ENCODE measurements around the gene SNX2.
A peak's percentile ranks its signal among the peaks of the same experiment; 100 is the strongest.

Gene SNX2

DNA sequence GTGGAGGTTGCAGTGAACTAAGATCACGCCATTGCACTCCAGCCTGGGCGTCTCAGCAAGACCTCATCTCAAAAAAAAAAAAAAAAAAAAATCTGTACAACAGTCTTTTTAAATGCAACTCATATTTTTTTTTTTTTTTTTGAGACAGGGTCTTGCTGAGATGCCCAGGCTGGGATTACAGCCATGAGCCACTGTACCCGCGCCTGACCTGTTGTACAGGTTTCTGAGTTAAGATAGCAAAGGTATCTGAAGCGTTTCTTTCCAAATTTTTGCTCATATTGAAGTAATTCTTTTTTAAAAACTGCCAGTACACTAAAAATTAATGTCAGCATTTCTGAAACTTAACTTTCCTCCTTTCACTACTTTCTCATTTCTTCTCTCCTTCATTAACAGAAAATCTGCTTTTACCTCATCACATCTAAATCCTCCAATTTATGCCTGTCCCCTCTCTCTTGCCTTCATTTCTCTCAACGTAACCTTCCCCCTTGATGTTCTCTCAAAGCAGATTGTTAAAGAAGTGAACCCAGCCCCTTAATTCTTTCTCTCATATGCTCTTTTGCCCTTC, 67.2 kb downstream of the SNX2 start:
- TF ChIP-seq TAF1 (IDR thresholded peaks at IDR 0.05; ENCODE audit: low read depth) (no peak), NFIC (IDR thresholded peaks at IDR 0.05) (no peak), FOXM1 (IDR thresholded peaks at IDR 0.05; ENCODE audit: borderline replicate concordance, low read depth) (no peak)

DNA sequence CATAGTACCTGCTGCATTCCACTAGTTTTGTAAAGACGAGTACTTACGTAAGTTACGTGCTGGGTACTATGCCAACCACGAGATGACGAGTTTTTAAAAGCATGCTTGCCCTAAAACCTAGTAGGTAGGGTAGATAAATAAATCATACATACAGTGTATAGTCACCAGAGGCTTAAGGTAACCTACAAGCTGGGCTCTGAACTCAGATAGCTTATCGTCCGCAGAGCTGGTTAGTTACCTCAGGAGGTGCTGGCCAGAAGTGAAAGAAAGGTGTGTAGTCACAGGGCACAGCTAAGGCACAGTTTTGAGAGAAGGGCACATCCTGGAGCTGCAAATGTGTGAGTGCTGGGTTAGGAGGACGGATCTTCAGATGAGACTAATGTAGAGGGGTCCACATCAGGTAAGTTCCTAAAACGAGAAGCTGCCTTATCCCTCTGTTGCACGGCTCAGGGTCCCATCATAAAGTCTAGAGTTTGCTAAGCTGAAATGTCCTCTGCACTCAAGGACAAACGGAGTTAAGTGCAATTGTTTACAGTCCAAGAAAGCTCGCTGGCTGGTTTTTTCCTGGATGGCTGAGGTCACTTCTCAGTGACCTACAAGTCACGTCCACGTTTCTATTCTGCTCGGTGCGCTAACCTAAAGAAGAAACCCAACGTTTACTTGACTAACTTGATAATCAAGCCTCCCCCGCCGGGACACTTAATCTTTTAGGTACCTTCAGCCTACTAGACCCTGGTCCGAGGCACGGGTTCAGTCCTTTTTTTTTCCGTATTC, 69.4 kb downstream of the SNX2 start:
- no peak for TF ChIP-seq CREB1 (IDR thresholded peaks at IDR 0.05; ENCODE audit: low read depth)
- TF ChIP-seq, protein P1, sequence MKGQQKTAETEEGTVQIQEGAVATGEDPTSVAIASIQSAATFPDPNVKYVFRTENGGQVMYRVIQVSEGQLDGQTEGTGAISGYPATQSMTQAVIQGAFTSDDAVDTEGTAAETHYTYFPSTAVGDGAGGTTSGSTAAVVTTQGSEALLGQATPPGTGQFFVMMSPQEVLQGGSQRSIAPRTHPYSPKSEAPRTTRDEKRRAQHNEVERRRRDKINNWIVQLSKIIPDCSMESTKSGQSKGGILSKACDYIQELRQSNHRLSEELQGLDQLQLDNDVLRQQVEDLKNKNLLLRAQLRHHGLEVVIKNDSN (IDR thresholded peaks at IDR 0.05), result no peak
- no peak for TF ChIP-seq TEAD4 (IDR thresholded peaks at IDR 0.05)
- TF ChIP-seq MAX (IDR thresholded peaks at IDR 0.05), result no peak
- TF ChIP-seq EGR1 (IDR thresholded peaks at IDR 0.05), result no peak
- no peak for TF ChIP-seq TCF12 (IDR thresholded peaks at IDR 0.05; ENCODE audit: low read depth)
- no peak for TF ChIP-seq EP300 (IDR thresholded peaks at IDR 0.05; ENCODE audit: borderline replicate concordance)
- no peak for TF ChIP-seq ZBTB7A (IDR thresholded peaks at IDR 0.05; ENCODE audit: low read depth)

- no peak for TF ChIP-seq YY1 (IDR thresholded peaks at IDR 0.05; ENCODE audit: low read depth)
- TF ChIP-seq NFIC (IDR thresholded peaks at IDR 0.05), result no peak
- TF ChIP-seq EP300 (IDR thresholded peaks at IDR 0.05; ENCODE audit: borderline replicate concordance), result no peak
- no peak for TF ChIP-seq EGR1 (IDR thresholded peaks at IDR 0.05)
- TF ChIP-seq MAX (IDR thresholded peaks at IDR 0.05), result no peak
- TF ChIP-seq, protein P1 (IDR thresholded peaks at IDR 0.05), result no peak
- no peak for TF ChIP-seq CEBPB (IDR thresholded peaks at IDR 0.05)
- no peak for TF ChIP-seq TAF1 (IDR thresholded peaks at IDR 0.05; ENCODE audit: low read depth)
- TF ChIP-seq TEAD4 (IDR thresholded peaks at IDR 0.05), result no peak
- no peak for TF ChIP-seq RAD21 (IDR thresholded peaks at IDR 0.05; ENCODE audit: low read depth)
- TF ChIP-seq FOXM1 (IDR thresholded peaks at IDR 0.05; ENCODE audit: borderline replicate concordance, low read depth), result no peak
- TF ChIP-seq CREB1 (IDR thresholded peaks at IDR 0.05; ENCODE audit: low read depth), result no peak
Observed at GRCh38 chr5:122844910-122845228, 70.0 kb downstream of the SNX2 start.

DNA sequence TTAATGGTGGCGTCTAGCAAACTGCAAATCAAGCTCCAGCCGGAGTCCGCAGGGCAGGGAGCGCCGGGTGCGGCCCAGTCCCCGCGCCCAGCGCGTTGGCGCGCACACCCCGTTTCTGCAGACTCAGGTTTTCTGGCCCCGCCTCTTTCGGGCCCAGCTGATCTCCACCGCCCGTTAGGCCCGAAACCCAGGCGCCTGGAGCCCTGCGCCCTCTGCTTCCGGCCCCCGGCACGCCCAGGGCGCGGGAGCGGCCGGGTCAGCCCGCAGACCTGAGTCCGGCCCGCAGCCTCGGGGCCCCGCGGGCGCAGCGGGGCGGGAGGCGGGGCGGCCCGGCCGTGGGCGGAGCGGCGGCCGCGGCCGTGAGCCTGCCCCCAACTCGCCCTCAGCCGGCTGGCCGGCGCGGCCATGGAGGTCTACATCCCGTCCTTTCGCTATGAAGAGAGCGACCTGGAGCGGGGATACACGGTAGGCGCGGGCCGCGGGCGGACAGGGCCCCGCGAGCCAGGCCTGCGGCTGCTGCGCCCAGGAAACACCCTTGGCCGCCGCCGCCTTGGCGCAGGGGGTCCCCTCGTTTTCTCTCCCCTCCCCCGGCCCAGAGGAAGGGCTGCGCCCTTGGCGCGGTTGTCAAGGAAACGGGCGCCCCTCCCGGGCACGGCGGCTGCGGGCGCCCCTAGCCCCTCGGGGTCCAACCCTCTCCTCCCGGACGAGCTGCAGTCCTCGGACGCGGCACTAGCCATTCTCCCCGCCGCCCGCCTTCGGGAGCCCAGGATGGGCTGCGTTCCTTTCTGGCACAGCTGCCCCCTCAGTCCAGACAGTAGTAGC, 70.6 kb downstream of the SNX2 start, which contains the start of gene SNX24:
SNX24 (plus strand) TSS at position 385 of the 822 bp plus-strand sequence; CDS start at position 406, 21 bp downstream.
- TF ChIP-seq RAD21 (IDR thresholded peaks at IDR 0.05; ENCODE audit: low read depth) (peak; percentile 2; the same call in 1 of the 2 replicates), TEAD4 (IDR thresholded peaks at IDR 0.05) (0 out of 2 replicates have a peak, but pooled peaks have one; percentile 15), MAX (IDR thresholded peaks at IDR 0.05) (peak; percentile 41), TAF1 (IDR thresholded peaks at IDR 0.05; ENCODE audit: low read depth) (peak; percentile 53; the same call in 1 of the 2 replicates), YY1 (IDR thresholded peaks at IDR 0.05; ENCODE audit: low read depth) (peak; percentile 69), ZBTB7A (IDR thresholded peaks at IDR 0.05; ENCODE audit: low read depth) (peak; percentile 97), NFIC (IDR thresholded peaks at IDR 0.05) (no peak), TCF12 (IDR thresholded peaks at IDR 0.05; ENCODE audit: low read depth) (no peak)

GRCh38 chr5:122846051-122846550, 71.2 kb downstream of the SNX2 start:
- TF ChIP-seq CREB1 (IDR thresholded peaks at IDR 0.05; ENCODE audit: low read depth) (no peak), EGR1 (IDR thresholded peaks at IDR 0.05) (no peak), CEBPB (IDR thresholded peaks at IDR 0.05) (0 out of 2 replicates have a peak, but pooled peaks have one; percentile 23), TCF12 (IDR thresholded peaks at IDR 0.05; ENCODE audit: low read depth) (no peak), NFIC (IDR thresholded peaks at IDR 0.05) (no peak), ZBTB7A (IDR thresholded peaks at IDR 0.05; ENCODE audit: low read depth) (no peak; the same call in 1 of the 2 replicates), REST (IDR thresholded peaks at IDR 0.05; ENCODE audit: low read depth) (no peak), RAD21 (IDR thresholded peaks at IDR 0.05; ENCODE audit: low read depth) (no peak), FOXM1 (IDR thresholded peaks at IDR 0.05; ENCODE audit: borderline replicate concordance, low read depth) (no peak), YY1 (IDR thresholded peaks at IDR 0.05; ENCODE audit: low read depth) (no peak), TAF1 (IDR thresholded peaks at IDR 0.05; ENCODE audit: low read depth) (no peak), MAX (IDR thresholded peaks at IDR 0.05) (no peak), EP300 (IDR thresholded peaks at IDR 0.05; ENCODE audit: borderline replicate concordance) (no peak), TEAD4 (IDR thresholded peaks at IDR 0.05) (peak; percentile 36; the same call in 1 of the 2 replicates)
- TF ChIP-seq, protein P1 (IDR thresholded peaks at IDR 0.05), result no peak

Data from Ishikawa (cell line).